Activated CD4-positive, CD25-positive, alpha-beta regulatory T cell treated with anti-CD3 and anti-CD28 coated beads, Interleukin-2, amount 50 U/mL, for 16 hours (primary cell): ENCODE results near the gene MYH9.

ENCODE experiments used
- DNase-seq: peaks from one replicate; pipeline ENCODE4 v3.0.0-alpha.2; 2020; ENCODE audit warnings: low read depth, low spot score

Gene MYH9

GRCh38 chr22:36350751-36351594 lies 36.8 kb downstream of the MYH9 start:
- DNase-seq, result no peak

GRCh38 chr22:36349726-36350125 lies 38.0 kb downstream of the MYH9 start:
- no peak for DNase-seq

GRCh38 chr22:36348760-36349159 lies 39.0 kb downstream of the MYH9 start:
- DNase-seq, result no peak

- no peak for DNase-seq
Measured at GRCh38 chr22:36347094-36347493, 40.7 kb downstream of the MYH9 start.

- DNase-seq, result no peak
Measured at GRCh38 chr22:36344106-36344827, 43.5 kb downstream of the MYH9 start.

GRCh38 chr22:36343720-36344105 lies 44.1 kb downstream of the MYH9 start:
- DNase-seq, result no peak

- no peak for DNase-seq
Measured at GRCh38 chr22:36343070-36343719, 44.6 kb downstream of the MYH9 start.

- DNase-seq, result no peak
Measured at GRCh38 chr22:36341640-36342041, 46.1 kb downstream of the MYH9 start.

GRCh38 chr22:36340621-36341020 lies 47.1 kb downstream of the MYH9 start:
- DNase-seq, result no peak

GRCh38 chr22:36339171-36340065 lies 48.3 kb downstream of the MYH9 start:
- DNase-seq, result no peak

- no peak for DNase-seq
Measured at GRCh38 chr22:36337365-36338130, 50.2 kb downstream of the MYH9 start.

GRCh38 chr22:36336246-36337182 lies 51.3 kb downstream of the MYH9 start:
- no peak for DNase-seq

- no peak for DNase-seq
Measured at GRCh38 chr22:36335621-36336020, 52.1 kb downstream of the MYH9 start.

- DNase-seq, result no peak
Measured at GRCh38 chr22:36334821-36335603, 52.8 kb downstream of the MYH9 start.

- DNase-seq, result no peak
Measured at GRCh38 chr22:36334081-36334820, 53.5 kb downstream of the MYH9 start.

GRCh38 chr22:36333644-36334043 lies 54.1 kb downstream of the MYH9 start:
- DNase-seq, result no peak

- DNase-seq, result no peak
Measured at GRCh38 chr22:36332623-36333332, 55.0 kb downstream of the MYH9 start.
